B cell (primary cell): ENCODE measurements around the gene PDK1.

Experiments used
- CTCF ChIP-seq: fragments of 200-600 bp; IDR thresholded peaks from one replicate; pipeline ENCODE4 v1.8.0; 2022; ENCODE audit warnings: antibody characterized with exemption, mild to moderate bottlenecking
- EZH2 ChIP-seq: IDR thresholded peaks from 2 replicates; pipeline ENCODE4 v1.6.1; 2012; ENCODE audit warnings: borderline replicate concordance, low read depth, mild to moderate bottlenecking, moderate library complexity, low read length; ENCODE audit not compliant: insufficient read depth, poor library complexity, severe bottlenecking

DNA sequence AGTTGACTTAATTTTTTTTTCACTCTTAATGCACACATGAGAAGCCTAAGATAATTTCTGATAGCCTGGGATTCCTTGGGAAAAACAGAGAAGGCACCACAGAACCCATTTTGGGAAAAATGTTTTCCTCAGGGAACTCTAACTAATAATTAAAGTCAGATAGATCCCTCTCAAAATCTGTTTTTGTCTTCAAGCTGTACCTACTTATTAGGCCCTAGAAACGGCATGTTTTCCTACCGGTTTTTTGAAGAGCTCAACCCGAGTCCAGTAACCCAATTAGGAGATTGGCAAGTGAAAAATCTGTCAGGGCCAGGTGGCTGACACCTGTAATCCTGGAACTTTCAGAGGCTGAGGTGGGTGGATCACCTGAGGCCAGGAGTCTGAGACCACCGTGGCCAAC is 16.1 kb upstream of the PDK1 start:
- TF ChIP-seq CTCF = no peak
- TF ChIP-seq EZH2 = no peak
